GM12865 (cell line): Measurements from ENCODE around the gene HTR3B.
"Not testable (repeated sequence)": the region's sequence is repeated elsewhere in the genome, so short reads cannot be mapped to it uniquely, and the experiment has no call there.

Source experiments
- DNase-seq: peaks from one replicate; pipeline ENCODE4 v3.0.0; 2010; ENCODE audit warnings: low read depth
- H3K4me3 ChIP-seq: 2 replicates; pipeline ENCODE4 v1.5.1; 2011; ENCODE audit warnings: mild to moderate bottlenecking, low read depth, low read length, control low read depth
- TF ChIP-seq, protein P1 (sequence below): IDR thresholded peaks from 2 replicates; pipeline ENCODE4 v1.5.1; 2011; ENCODE audit warnings: low read length, control low read depth, low read depth, inconsistent platforms; ENCODE audit not compliant: insufficient read depth; ENCODE audit errors: missing control alignments

Gene HTR3B

DNA sequence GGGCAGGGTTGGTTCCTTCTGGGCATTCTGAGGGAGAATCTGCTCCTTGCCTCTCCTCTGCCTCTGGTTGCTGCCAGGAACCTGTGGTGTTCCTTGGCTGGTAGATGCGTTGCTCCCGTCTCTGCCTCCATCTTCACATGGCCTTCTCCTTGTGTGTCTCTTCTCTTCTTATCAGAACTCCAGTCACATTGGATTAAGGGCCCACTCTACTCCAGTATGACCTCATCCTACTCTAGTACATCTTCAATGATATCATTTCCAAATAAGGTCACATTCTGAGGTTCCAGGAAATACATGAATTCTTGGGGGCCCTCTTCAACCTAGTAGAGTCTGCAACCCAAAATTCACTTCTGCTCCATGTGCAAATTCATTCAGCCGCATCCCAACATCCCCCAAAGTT is 33.3 kb downstream of the HTR3B start:
- TF ChIP-seq, protein P1, sequence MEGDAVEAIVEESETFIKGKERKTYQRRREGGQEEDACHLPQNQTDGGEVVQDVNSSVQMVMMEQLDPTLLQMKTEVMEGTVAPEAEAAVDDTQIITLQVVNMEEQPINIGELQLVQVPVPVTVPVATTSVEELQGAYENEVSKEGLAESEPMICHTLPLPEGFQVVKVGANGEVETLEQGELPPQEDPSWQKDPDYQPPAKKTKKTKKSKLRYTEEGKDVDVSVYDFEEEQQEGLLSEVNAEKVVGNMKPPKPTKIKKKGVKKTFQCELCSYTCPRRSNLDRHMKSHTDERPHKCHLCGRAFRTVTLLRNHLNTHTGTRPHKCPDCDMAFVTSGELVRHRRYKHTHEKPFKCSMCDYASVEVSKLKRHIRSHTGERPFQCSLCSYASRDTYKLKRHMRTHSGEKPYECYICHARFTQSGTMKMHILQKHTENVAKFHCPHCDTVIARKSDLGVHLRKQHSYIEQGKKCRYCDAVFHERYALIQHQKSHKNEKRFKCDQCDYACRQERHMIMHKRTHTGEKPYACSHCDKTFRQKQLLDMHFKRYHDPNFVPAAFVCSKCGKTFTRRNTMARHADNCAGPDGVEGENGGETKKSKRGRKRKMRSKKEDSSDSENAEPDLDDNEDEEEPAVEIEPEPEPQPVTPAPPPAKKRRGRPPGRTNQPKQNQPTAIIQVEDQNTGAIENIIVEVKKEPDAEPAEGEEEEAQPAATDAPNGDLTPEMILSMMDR = no peak
- no peak for DNase-seq
- no peak overlapping the region for H3K4me3 ChIP-seq

- no peak for DNase-seq
- TF ChIP-seq, protein P1 = no peak
- no peak overlapping the region for H3K4me3 ChIP-seq
Observed at GRCh38 chr11:113942256-113942655, 37.7 kb downstream of the HTR3B start.

DNA sequence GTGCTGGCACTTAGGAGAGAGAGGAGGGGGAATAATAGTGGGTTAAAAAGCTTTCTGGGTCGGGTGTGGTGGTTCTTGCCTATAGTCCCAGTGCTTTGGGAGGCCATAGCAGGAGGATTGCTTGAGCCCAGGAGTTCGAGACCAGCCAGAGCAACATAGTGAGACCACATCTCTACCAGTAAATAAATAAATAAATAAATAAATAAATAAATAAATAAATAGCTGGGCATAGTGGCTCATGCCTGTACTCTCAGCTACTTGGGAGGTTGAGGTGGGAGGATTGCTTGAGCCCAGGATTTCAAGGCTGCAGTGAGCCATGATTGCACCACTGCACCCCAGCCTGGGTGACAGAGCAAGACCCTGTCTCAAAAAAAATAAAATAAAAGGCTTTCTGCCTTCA is 41.6 kb downstream of the HTR3B start:
- DNase-seq, H3K4me3 ChIP-seq: not testable (repeated sequence)

DNA sequence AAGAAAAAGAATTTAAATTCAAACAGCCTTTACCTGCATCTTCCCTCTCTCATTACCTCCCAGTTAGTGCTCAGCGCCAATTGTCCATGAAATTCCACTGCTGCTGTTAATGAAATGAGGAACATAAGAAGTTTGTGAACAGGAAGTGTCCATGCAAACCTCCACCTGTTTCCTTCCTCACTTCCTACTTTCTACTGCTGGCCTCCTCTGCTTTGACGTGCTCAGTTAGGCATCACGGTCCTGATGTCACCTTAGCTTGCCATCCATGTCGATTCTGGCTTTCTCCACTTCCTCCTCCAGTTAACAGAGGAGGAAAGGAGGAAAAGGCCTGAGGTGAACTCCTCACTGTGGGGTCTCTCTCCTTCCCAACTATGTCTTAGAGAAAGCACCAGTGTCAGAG is 43.4 kb downstream of the HTR3B start:
- TF ChIP-seq, protein P1 = no peak
- H3K4me3 ChIP-seq = no peak overlapping the region
- DNase-seq = no peak

DNA sequence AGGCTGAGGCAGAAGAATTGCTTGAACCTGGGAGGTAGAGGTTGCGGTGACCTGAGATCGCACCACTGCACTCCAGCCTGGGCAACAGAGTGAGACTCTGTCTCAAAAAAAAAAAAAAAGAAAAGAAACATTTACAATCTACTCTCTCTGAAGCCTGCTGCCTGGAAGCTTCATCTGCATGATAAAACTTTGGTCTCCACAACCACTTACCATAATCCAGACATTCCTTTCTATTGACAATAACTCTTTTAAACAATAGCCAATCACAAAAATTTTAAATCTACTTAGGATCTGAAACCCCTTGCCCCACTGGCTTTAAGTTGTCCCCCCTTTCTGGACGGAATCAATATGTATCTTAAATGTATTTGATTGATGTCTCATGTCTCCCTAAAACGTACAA is 45.3 kb downstream of the HTR3B start:
- TF ChIP-seq, protein P1 = no peak
- H3K4me3 ChIP-seq = no peak overlapping the region
- no peak for DNase-seq

DNA sequence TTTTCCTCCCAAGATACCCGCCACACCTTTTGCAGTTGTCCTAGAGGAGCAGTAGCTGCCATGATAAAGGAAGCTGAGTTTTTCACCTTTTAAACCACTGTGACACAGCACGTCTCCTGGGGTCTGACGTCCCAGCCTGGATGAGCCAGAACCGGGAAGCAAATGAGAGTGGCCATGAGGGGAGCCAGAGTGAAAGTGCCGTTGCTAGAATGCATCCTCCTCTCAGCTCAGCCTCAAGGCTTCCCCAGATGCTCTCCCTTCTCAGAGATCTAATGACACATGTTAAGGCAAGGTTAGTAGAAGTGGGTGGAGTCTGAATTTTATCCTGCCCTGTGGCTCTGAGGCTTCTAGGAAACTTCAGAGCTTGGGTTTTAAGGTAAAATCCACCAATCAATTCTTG is 46.9 kb downstream of the HTR3B start:
- no peak for DNase-seq
- TF ChIP-seq, protein P1 = no peak
- no peak overlapping the region for H3K4me3 ChIP-seq

DNA sequence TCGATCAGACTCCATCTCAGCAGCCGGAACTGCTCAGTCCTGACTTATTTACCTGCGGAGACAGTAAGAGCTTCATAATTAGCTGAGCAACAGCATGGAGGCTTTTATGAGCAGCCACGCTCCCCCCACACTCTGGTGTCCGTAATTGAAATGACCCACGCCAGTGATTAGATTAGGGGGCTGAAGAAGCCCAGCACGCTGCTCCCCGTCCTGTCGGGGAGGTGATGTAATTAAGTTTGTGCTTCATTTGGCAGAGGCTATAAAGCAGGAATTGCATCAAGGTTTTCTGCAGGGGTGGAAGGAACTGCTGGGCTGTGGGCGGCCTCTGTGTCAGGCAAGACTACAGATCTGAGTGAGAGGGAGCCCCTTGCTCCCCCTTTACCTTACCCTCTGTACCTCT is 47.5 kb downstream of the HTR3B start:
- no peak for DNase-seq
- H3K4me3 ChIP-seq = no peak overlapping the region
- TF ChIP-seq, protein P1 = no peak
